Activated gamma-delta T cell (primary cell): ENCODE measurements around the gene HACD2.
"Not testable (repeated sequence)": the region's sequence is repeated elsewhere in the genome, so short reads cannot be mapped to it uniquely, and the experiment has no call there.

Experiments
- DNase-seq: peaks from one replicate; lab custom pipeline; 2025; lab: John Stamatoyannopoulos, UW

HACD2 gene

GRCh38 chr3:123525433-123525832 is 59.4 kb downstream of the HACD2 start:
- no peak for DNase-seq

- DNase-seq: no peak
These were observed 59.9 kb downstream of the HACD2 start for GRCh38 chr3:123524981-123525380.

GRCh38 chr3:123523023-123523412 is 61.8 kb downstream of the HACD2 start:
- no peak for DNase-seq

GRCh38 chr3:123522320-123523022 is 62.4 kb downstream of the HACD2 start:
- DNase-seq: no peak

GRCh38 chr3:123521179-123521969 is 63.5 kb downstream of the HACD2 start:
- DNase-seq: no peak

GRCh38 chr3:123520656-123521055 is 64.2 kb downstream of the HACD2 start:
- DNase-seq: no peak

GRCh38 chr3:123518892-123519485 is 65.9 kb downstream of the HACD2 start:
- no peak for DNase-seq

GRCh38 chr3:123511726-123512125 is 73.1 kb downstream of the HACD2 start:
- DNase-seq: no peak

- DNase-seq: no peak
These were observed 73.8 kb downstream of the HACD2 start for GRCh38 chr3:123511084-123511483.

- DNase-seq: no peak
These were observed 76.7 kb downstream of the HACD2 start for GRCh38 chr3:123508178-123508577.

GRCh38 chr3:123505820-123506219 is 79.0 kb downstream of the HACD2 start:
- no peak for DNase-seq

- no peak for DNase-seq
These were observed 81.7 kb downstream of the HACD2 start for GRCh38 chr3:123503203-123503602.

GRCh38 chr3:123499322-123499721 is 85.5 kb downstream of the HACD2 start:
- DNase-seq: no peak

GRCh38 chr3:123498761-123499160 is 86.1 kb downstream of the HACD2 start:
- DNase-seq: no peak

- DNase-seq: no peak
These were observed 90.9 kb downstream of the HACD2 start for GRCh38 chr3:123493912-123494311.

GRCh38 chr3:123491966-123492587 is 92.8 kb downstream of the HACD2 start:
- no peak for DNase-seq

- DNase-seq: no peak
These were observed 95.4 kb downstream of the HACD2 start for GRCh38 chr3:123489400-123490004.

- DNase-seq: no peak
These were observed 96.1 kb downstream of the HACD2 start for GRCh38 chr3:123488645-123489347.

GRCh38 chr3:123487063-123487462 is 97.8 kb downstream of the HACD2 start:
- DNase-seq: not testable (repeated sequence)

GRCh38 chr3:123486460-123486859 is 98.4 kb downstream of the HACD2 start:
- DNase-seq: no peak

GRCh38 chr3:123485551-123485950 is 99.3 kb downstream of the HACD2 start:
- DNase-seq: no peak
